Erythroblast (primary cell): ENCODE data around the gene ADAMTS12.

Source experiments
- DNase-seq, 2 experiments: peaks; one replicate each; lab custom pipeline; 2025; lab: John Stamatoyannopoulos, UW
- GATA1 ChIP-seq: IDR thresholded peaks from 2 replicates; pipeline ENCODE4 v1.6.1; 2011; ENCODE audit warnings: low read depth, mild to moderate bottlenecking, control low read depth, low read length, moderate library complexity
- POLR2A ChIP-seq: IDR thresholded peaks from 2 replicates; pipeline ENCODE4 v1.6.1; 2011; ENCODE audit warnings: mild to moderate bottlenecking, low read length

The ADAMTS12 gene

GRCh38 chr5:33507426-33507825 lies 384.4 kb downstream of the ADAMTS12 start:
- DNase-seq = no peak
- no peak for TF ChIP-seq GATA1
- TF ChIP-seq POLR2A = no peak

- no peak for TF ChIP-seq GATA1
- TF ChIP-seq POLR2A = no peak
- no peak for DNase-seq
These were observed 387.2 kb downstream of the ADAMTS12 start for GRCh38 chr5:33504570-33504969.

- DNase-seq = no peak
- TF ChIP-seq POLR2A (no peak), GATA1 (no peak)
These were observed 389.9 kb downstream of the ADAMTS12 start for GRCh38 chr5:33501899-33502298.

GRCh38 chr5:33501260-33501659 lies 390.5 kb downstream of the ADAMTS12 start:
- DNase-seq = no peak
- TF ChIP-seq POLR2A = no peak
- no peak for TF ChIP-seq GATA1

GRCh38 chr5:33494466-33494865 lies 397.3 kb downstream of the ADAMTS12 start:
- TF ChIP-seq GATA1 (no peak), POLR2A (no peak)
- no peak for DNase-seq

GRCh38 chr5:33491941-33492340 lies 399.8 kb downstream of the ADAMTS12 start:
- DNase-seq = no peak

GRCh38 chr5:33490071-33490665 lies 401.6 kb downstream of the ADAMTS12 start:
- DNase-seq = no peak
- TF ChIP-seq GATA1 (no peak), POLR2A (no peak)

More at GRCh38 chr5:33491941-33492340, 399.8 kb downstream of the ADAMTS12 start:
- no peak for TF ChIP-seq POLR2A

- no peak for DNase-seq
- TF ChIP-seq GATA1 = no peak
- TF ChIP-seq POLR2A = no peak
These were observed 402.2 kb downstream of the ADAMTS12 start for GRCh38 chr5:33489481-33490067.

- no peak for TF ChIP-seq POLR2A
- TF ChIP-seq GATA1 = no peak
- no peak for DNase-seq
These were observed 403.0 kb downstream of the ADAMTS12 start for GRCh38 chr5:33488558-33489355.

GRCh38 chr5:33487236-33487635 lies 404.6 kb downstream of the ADAMTS12 start:
- TF ChIP-seq GATA1 = no peak

GRCh38 chr5:33482335-33482734 lies 409.5 kb downstream of the ADAMTS12 start:
- DNase-seq = no peak
- no peak for TF ChIP-seq POLR2A
- TF ChIP-seq GATA1 = no peak

More at GRCh38 chr5:33487236-33487635, 404.6 kb downstream of the ADAMTS12 start:
- no peak for DNase-seq

GRCh38 chr5:33480876-33481275 lies 410.9 kb downstream of the ADAMTS12 start:
- no peak for DNase-seq
- no peak for TF ChIP-seq GATA1
- TF ChIP-seq POLR2A = no peak

- no peak for TF ChIP-seq POLR2A
- no peak for TF ChIP-seq GATA1
- no peak for DNase-seq
These were observed 412.5 kb downstream of the ADAMTS12 start for GRCh38 chr5:33479311-33479710.

- TF ChIP-seq GATA1 (no peak), POLR2A (no peak)
These were observed 414.0 kb downstream of the ADAMTS12 start for GRCh38 chr5:33477816-33478215.

GRCh38 chr5:33476992-33477391 lies 414.8 kb downstream of the ADAMTS12 start:
- TF ChIP-seq POLR2A (no peak), GATA1 (no peak)
- DNase-seq = no peak

More at GRCh38 chr5:33477816-33478215, 414.0 kb downstream of the ADAMTS12 start:
- no peak for DNase-seq
